GM21447 (cell line): ENCODE results near the gene RECK.

Experiments
- ATAC-seq: cut with Tn5 transposase; IDR thresholded peaks from one replicate; pipeline ENCODE4 v1.9.1; 2021; ENCODE audit not compliant: unreplicated experiment

RECK gene

GRCh38 chr9:36136894-36137391 lies 100.2 kb downstream of the RECK start:
- peak; percentile 24 for ATAC-seq

GRCh38 chr9:36137392-36138004 lies 100.8 kb downstream of the RECK start:
- no peak for ATAC-seq

GRCh38 chr9:36138496-36138895 lies 101.8 kb downstream of the RECK start:
- ATAC-seq: no peak

GRCh38 chr9:36138901-36139300 lies 102.2 kb downstream of the RECK start:
- ATAC-seq: no peak

- ATAC-seq: no peak
These were observed 103.7 kb downstream of the RECK start for GRCh38 chr9:36140086-36141084.

GRCh38 chr9:36141288-36141687 lies 104.6 kb downstream of the RECK start:
- ATAC-seq: no peak

- ATAC-seq: no peak
These were observed 105.0 kb downstream of the RECK start for GRCh38 chr9:36141761-36142160.

- no peak for ATAC-seq
These were observed 106.0 kb downstream of the RECK start for GRCh38 chr9:36142510-36143244.

- ATAC-seq: no peak
These were observed 106.5 kb downstream of the RECK start for GRCh38 chr9:36143245-36143641.

- ATAC-seq: no peak
These were observed 107.9 kb downstream of the RECK start for GRCh38 chr9:36144309-36145232.

- ATAC-seq: no peak
These were observed 109.3 kb downstream of the RECK start for GRCh38 chr9:36145970-36146369.

GRCh38 chr9:36146651-36147050 lies 109.9 kb downstream of the RECK start:
- no peak for ATAC-seq

GRCh38 chr9:36147441-36148175 lies 110.9 kb downstream of the RECK start:
- ATAC-seq: no peak

- peak; percentile 40 for ATAC-seq
These were observed 111.8 kb downstream of the RECK start for GRCh38 chr9:36148311-36149051.

- no peak for ATAC-seq
These were observed 112.5 kb downstream of the RECK start for GRCh38 chr9:36149197-36149596.

- no peak for ATAC-seq
These were observed 114.0 kb downstream of the RECK start for GRCh38 chr9:36150574-36151315.

GRCh38 chr9:36151316-36152210 lies 114.8 kb downstream of the RECK start:
- ATAC-seq: peak; percentile 81
